HEK293 (cell line): ENCODE data around the gene MZB1.

ENCODE experiments used
- CTCF ChIA-PET: fragments of 350-600 bp; formaldehyde crosslinking; extraction: SDS; loops from one replicate; lab custom pipeline; 2021; ENCODE audit warnings: antibody characterized with exemption; lab: Yijun Ruan, JAX
- POLR2A ChIA-PET: fragments of 300-600 bp; formaldehyde crosslinking; extraction: SDS; loops from one replicate; lab custom pipeline; 2020; ENCODE audit warnings: antibody characterized with exemption, inconsistent platforms; lab: Yijun Ruan, JAX
- H3K27ac ChIP-seq: fragments of 200-500 bp; sonication (Bioruptor generic); 2 replicates; pipeline ENCODE4 v1.5.1; 2014; ENCODE audit warnings: low read depth, low read length, control low read depth, inconsistent platforms; ENCODE audit errors: extremely low read depth
- H3K36me3 ChIP-seq, 2 experiments: fragments of 200-500 bp in 1 of 2; sonication (Bioruptor generic) in 1 of 2; 1 replicate in 1 of 2; 2 replicates in 1 of 2; pipeline ENCODE4 v1.5.1; 2014 to 2017; ENCODE audit warnings: inconsistent platforms in 2 of 2, low read length in 2 of 2; ENCODE audit not compliant: control insufficient read depth in 2 of 2, insufficient read depth in 1 of 2
- H3K4me1 ChIP-seq: fragments of 200-500 bp; sonication (Bioruptor generic); 2 replicates; pipeline ENCODE4 v1.5.1; 2014; ENCODE audit warnings: mild to moderate bottlenecking, low read length, inconsistent platforms; ENCODE audit not compliant: control insufficient read depth, insufficient read depth
- H3K4me3 ChIP-seq: 2 replicates; pipeline ENCODE4 v1.5.1; 2011; ENCODE audit warnings: low read depth, mild to moderate bottlenecking, control low read depth, low read length, moderate library complexity
- H3K9me3 ChIP-seq: fragments of 200-500 bp; sonication (Bioruptor generic); 2 replicates; pipeline ENCODE4 v1.5.1; 2014; ENCODE audit warnings: low read depth, low read length, inconsistent platforms; ENCODE audit not compliant: control insufficient read depth, insufficient read depth
- GLI4 ChIP-seq: fragments of 450-650 bp; formaldehyde crosslinking; IDR thresholded peaks from 2 replicates; pipeline ENCODE4 v1.5.1; 2016; ENCODE audit warnings: missing biosample characterization, missing genetic modification characterization
- PRDM1 ChIP-seq: fragments of 450-650 bp; formaldehyde crosslinking; IDR thresholded peaks from 2 replicates; pipeline ENCODE4; 2016; ENCODE audit warnings: missing biosample characterization, missing genetic modification characterization
- ZBTB6 ChIP-seq: fragments of 450-650 bp; formaldehyde crosslinking; IDR thresholded peaks from 2 replicates; pipeline ENCODE4 v1.5.1; 2017; ENCODE audit warnings: missing biosample characterization, missing genetic modification characterization
- ZBTB7A ChIP-seq: fragments of 450-650 bp; formaldehyde crosslinking; IDR thresholded peaks from 2 replicates; pipeline ENCODE4 v1.5.1; 2016; ENCODE audit warnings: low read depth, missing biosample characterization, missing genetic modification characterization
- ZFP69B ChIP-seq: fragments of 450-650 bp; formaldehyde crosslinking; IDR thresholded peaks from 2 replicates; pipeline ENCODE4 v1.5.1; 2016; ENCODE audit warnings: missing biosample characterization, missing genetic modification characterization
- ZIC2 ChIP-seq: fragments of 450-650 bp; formaldehyde crosslinking; IDR thresholded peaks from 2 replicates; pipeline ENCODE4 v1.5.1; 2016; ENCODE audit warnings: missing biosample characterization, missing genetic modification characterization
- ZNF175 ChIP-seq: fragments of 450-650 bp; formaldehyde crosslinking; IDR thresholded peaks from 2 replicates; pipeline ENCODE4 v1.5.1; 2016; ENCODE audit warnings: missing biosample characterization, missing genetic modification characterization
- ZNF302 ChIP-seq: fragments of 450-650 bp; formaldehyde crosslinking; IDR thresholded peaks from 2 replicates; pipeline ENCODE4 v1.5.1; 2016; ENCODE audit warnings: missing biosample characterization, missing genetic modification characterization, low read depth
- ZNF394 ChIP-seq: fragments of 450-650 bp; formaldehyde crosslinking; IDR thresholded peaks from 2 replicates; pipeline ENCODE4 v1.5.1; 2016; ENCODE audit warnings: missing biosample characterization, missing genetic modification characterization, mild to moderate bottlenecking, moderate library complexity, borderline replicate concordance
- ZNF530 ChIP-seq: fragments of 450-650 bp; formaldehyde crosslinking; IDR thresholded peaks from 2 replicates; pipeline ENCODE4 v1.5.1; 2016; ENCODE audit warnings: low read depth, missing biosample characterization, missing genetic modification characterization
- ZNF549 ChIP-seq: fragments of 450-650 bp; IDR thresholded peaks from 2 replicates; pipeline ENCODE4 v1.5.1; 2018; ENCODE audit warnings: missing biosample characterization, missing genetic modification characterization, mild to moderate bottlenecking, inconsistent platforms, moderate library complexity
- ZNF571 ChIP-seq: fragments of 450-650 bp; formaldehyde crosslinking; IDR thresholded peaks from 2 replicates; pipeline ENCODE4 v1.5.0; 2017; ENCODE audit warnings: missing biosample characterization, missing genetic modification characterization
- ZNF629 ChIP-seq: fragments of 450-650 bp; formaldehyde crosslinking; IDR thresholded peaks from 2 replicates; pipeline ENCODE4 v1.5.1; 2017; ENCODE audit warnings: missing biosample characterization, missing genetic modification characterization
- ZNF776 ChIP-seq: fragments of 450-650 bp; formaldehyde crosslinking; IDR thresholded peaks from 2 replicates; pipeline ENCODE4 v1.5.0; 2017; ENCODE audit warnings: missing biosample characterization, missing genetic modification characterization, borderline replicate concordance

Gene MZB1

GRCh38 chr5:139396691-139397090 is 7.0 kb upstream of the MZB1 start:
- CTCF ChIA-PET = interaction anchor here (0.7 kb wide), 1 partner anchor 120 kb away, joined by 3 read pairs; no protein-coding TSS in a partner anchor
- POLR2A ChIA-PET = no interaction called here
- Histone ChIP-seq H3K36me3 (peaks cover 0 to 12% of the 10 kb centered on the region in 2 experiments; a peak in 2 of 3 replicates), H3K27ac (no peak overlapping the region), H3K4me3 (no peak overlapping the region), H3K4me1 (no peaks in the 10 kb centered on the region; the same call in 1 of the 2 replicates), H3K9me3 (no peaks in the 10 kb centered on the region)
- no peak for TF ChIP-seq ZNF549 (tag by site-specific recombination)
- TF ChIP-seq ZFP69B (tag by site-specific recombination) = no peak
- no peak for TF ChIP-seq ZNF175 (tag by site-specific recombination)
- no peak for TF ChIP-seq PRDM1 (tag by site-specific recombination)
- no peak for TF ChIP-seq ZNF629 (tag by site-specific recombination)
- TF ChIP-seq ZNF302 = no peak
- TF ChIP-seq ZNF571 (tag by site-specific recombination) = no peak
- no peak for TF ChIP-seq ZNF394 (tag by site-specific recombination)
- no peak for TF ChIP-seq ZNF530 (tag by site-specific recombination)
- no peak for TF ChIP-seq ZNF776

GRCh38 chr5:139395844-139396640 is 6.3 kb upstream of the MZB1 start:
- ChIA-PET POLR2A (interaction anchor here (0.6 kb wide), 1 partner anchor 713 kb away, joined by 6 read pairs; no protein-coding TSS in a partner anchor), CTCF (no interaction called here)

GRCh38 chr5:139394654-139395566 is 5.2 kb upstream of the MZB1 start, which contains the start of gene PROB1:
Gene PROB1, minus strand, starts transcription at chr5:139395104. Its CDS starts 23 bp downstream, at chr5:139395081.
- no peak within 1 kb of the TSS for H3K27ac ChIP-seq
- H3K4me3 ChIP-seq = no peak within 1 kb of the TSS
- CTCF ChIA-PET = interaction anchor here (0.6 to 0.7 kb wide), 2 partner anchors 126 to 148 kb away, joined by 3 to 4 read pairs; no protein-coding TSS in a partner anchor

More at GRCh38 chr5:139395844-139396640, 6.3 kb upstream of the MZB1 start:
- TF ChIP-seq ZIC2 (tag by site-specific recombination) (peak; percentile 41), GLI4 (tag by site-specific recombination) (no peak)
- no peak overlapping the region for H3K4me3 ChIP-seq
- H3K27ac ChIP-seq = no peak overlapping the region
- H3K36me3 ChIP-seq = peaks cover 0 to 6% of the 10 kb centered on the region in 2 experiments; a peak in 2 of 3 replicates
- no peaks in the 10 kb centered on the region for H3K9me3 ChIP-seq
- H3K4me1 ChIP-seq = no peaks in the 10 kb centered on the region; the same call in 1 of the 2 replicates

More at GRCh38 chr5:139394654-139395566, 5.2 kb upstream of the MZB1 start, which contains the start of gene PROB1:
- POLR2A ChIA-PET = interaction anchor here (0.6 kb wide), 1 partner anchor 1945 kb away, joined by 6 read pairs; no protein-coding TSS in a partner anchor
- H3K4me1 ChIP-seq = no peaks in the 10 kb centered on the region; the same call in 1 of the 2 replicates
- peaks cover 0 to 4% of the 10 kb centered on the region in 2 experiments; a peak in 2 of 3 replicates for H3K36me3 ChIP-seq
- H3K9me3 ChIP-seq = no peaks in the 10 kb centered on the region
- TF ChIP-seq ZBTB7A (tag by site-specific recombination) = no peak
- TF ChIP-seq ZBTB6 = peak; percentile 54; the same call in 1 of the 2 replicates
